CD4-positive, alpha-beta T cell treated with Interleukin-4 for 1 hour (primary cell): ENCODE results near the gene CLECL1.
"Not testable (repeated sequence)": the region's sequence is repeated elsewhere in the genome, so short reads cannot be mapped to it uniquely, and the experiment has no call there.

Experiments used
- DNase-seq, 2 donors: peaks; one replicate each; pipeline ENCODE4 v3.0.0-alpha.2; 2020 to 2022

CLECL1 gene

GRCh38 chr12:9719790-9720189 lies 13.1 kb downstream of the CLECL1 start:
- DNase-seq, result no peak

GRCh38 chr12:9718968-9719367 lies 13.9 kb downstream of the CLECL1 start:
- no peak for DNase-seq

DNA sequence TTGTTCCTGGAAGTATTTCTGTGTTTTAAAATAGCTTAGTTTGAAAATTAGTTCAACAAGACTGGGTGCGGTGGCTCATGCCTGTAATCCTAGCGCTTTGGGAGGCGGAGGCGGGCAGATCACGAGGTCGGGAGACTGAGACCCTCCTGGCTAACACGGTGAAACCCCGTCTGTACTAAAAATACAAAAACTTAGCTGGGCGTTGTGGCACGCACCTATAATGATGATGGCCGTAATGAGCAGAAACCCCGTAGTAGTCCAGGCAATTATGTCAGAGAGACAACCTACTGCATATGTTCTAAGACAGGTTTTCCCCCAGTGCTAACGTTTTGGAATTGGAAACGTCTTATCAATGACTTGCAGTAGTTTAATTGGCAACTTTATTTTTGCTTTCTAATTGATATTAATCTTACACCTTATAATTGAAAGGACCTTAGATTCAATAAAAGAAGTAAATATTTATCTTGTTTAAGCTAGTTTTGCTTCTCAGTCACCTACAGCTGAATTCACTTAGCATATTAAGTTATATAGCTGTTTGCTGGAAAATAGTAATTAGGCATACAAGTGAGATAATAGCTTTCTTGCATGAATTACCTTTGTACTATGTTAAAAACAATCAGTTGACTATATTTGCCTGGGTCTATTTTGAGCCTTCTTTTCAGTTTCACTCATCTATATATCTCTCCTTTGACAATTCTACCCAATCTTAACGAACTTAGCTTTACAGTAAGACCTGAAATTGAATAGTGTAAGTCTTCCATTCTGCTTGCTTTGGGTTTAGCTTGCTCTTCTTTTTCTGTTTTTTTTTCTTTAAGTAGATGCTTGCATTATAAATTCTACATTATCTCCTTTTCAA lies 15.6 kb downstream of the CLECL1 start:
- no peak for DNase-seq

DNA sequence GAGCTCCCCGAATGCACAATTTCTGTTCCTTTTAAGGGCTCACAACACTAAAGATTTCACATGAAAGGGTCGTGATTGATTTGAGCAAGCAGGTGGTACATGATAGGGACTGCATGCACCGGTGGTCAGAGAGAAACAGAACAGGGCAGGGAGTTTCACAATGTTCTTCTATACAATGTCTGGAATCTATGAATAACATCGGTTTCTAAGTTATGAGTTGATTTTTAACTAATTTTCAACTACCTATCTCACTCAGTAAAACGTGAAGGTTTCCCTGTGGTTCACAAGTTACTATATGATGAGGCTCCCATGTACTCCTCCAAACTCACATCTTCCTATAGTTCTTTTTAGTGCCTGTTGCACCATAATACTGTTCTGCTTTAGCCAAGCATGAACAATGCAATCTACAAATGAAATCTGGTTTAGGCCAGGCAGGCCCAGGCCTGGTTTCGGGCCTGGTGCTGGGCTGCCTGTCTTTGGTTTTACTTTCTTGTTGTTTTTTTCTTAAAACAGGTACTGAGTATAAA lies 19.8 kb downstream of the CLECL1 start:
- peak in 1 of 2 donors; percentile 34 for DNase-seq

- no peak for DNase-seq
These were observed 21.2 kb downstream of the CLECL1 start for GRCh38 chr12:9711664-9712063.

DNA sequence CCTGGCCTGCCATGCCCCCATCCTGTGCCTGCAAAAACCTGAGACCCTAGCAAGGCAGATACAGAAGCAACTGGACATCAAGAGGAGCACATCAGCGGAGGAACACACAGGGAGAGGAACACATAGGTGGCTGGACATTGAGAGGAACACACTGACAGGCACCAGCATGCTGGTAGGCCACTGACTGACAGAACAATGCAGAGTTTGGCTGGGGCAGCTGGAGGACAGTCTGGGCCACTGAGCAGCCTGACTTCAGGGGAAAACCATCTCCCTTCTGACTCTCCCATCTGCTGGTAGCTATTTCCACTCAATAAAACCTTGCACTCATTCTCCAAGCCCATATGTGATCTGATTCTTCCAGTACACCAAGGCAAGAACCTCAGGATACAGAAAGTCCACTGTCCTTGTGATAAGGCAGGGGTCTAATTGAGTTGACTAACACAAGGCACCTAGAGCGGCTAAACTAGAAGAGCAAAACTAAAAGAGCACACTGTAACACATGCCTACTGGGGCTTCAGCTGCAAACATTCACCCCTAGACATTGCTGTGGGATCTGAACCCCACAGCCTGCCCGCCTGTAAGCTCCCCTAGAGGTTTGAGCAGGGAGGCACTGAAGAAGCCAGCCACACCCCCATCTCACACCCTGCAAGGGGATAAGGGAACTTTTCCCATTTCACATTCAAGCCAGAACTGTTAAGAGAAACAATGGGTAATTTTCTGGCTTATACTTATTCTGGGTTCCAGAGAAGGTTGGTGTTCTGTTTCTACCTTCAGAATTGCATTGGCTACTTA lies 22.1 kb downstream of the CLECL1 start:
- DNase-seq, result no peak

DNA sequence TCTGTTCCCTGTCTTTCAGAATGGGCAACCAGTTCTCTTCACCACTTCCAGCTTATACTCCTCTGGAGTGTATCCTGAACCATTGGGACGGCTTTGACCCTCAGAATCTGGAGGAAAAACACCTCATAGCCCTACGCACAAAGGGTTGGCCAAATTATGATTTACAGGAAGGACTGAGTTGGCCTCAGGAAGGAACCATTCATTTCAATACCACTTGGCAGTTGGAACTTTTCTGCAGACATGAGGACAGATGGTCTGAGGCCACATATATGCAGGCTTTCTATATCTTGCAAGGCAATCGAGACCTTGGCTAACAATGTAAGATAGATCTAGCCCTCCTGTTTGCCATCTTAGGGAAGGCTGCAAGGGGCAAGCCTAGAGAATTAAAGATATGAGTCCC lies 24.0 kb downstream of the CLECL1 start:
- no peak for DNase-seq

- DNase-seq, result peak; percentile 80 to 84
These were observed 24.8 kb downstream of the CLECL1 start for GRCh38 chr12:9707864-9708808.

DNA sequence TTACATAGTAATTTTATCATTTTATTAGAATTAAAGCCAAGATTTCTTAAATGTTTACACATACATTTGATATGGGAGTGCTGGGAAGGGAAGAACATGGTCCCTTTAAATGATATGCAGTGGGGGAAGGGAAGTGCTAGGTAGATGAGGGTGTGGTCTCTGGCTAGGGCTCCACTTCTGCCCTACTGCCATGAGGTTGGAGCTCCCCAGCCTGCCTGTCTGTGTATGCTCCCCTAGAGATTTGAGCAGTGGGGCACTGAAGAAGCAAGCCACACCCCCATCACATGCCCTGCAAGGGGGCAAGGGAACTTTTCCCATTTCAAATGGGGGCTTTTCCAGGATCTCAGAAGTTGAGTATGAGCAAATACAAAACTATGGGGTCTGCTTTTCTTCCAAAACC lies 25.5 kb downstream of the CLECL1 start:
- peak in 1 of 2 donors; percentile 27 for DNase-seq

GRCh38 chr12:9706086-9706685 lies 26.7 kb downstream of the CLECL1 start:
- no peak for DNase-seq

- DNase-seq, result not testable (repeated sequence)
These were observed 28.3 kb downstream of the CLECL1 start for GRCh38 chr12:9704561-9704960.

DNA sequence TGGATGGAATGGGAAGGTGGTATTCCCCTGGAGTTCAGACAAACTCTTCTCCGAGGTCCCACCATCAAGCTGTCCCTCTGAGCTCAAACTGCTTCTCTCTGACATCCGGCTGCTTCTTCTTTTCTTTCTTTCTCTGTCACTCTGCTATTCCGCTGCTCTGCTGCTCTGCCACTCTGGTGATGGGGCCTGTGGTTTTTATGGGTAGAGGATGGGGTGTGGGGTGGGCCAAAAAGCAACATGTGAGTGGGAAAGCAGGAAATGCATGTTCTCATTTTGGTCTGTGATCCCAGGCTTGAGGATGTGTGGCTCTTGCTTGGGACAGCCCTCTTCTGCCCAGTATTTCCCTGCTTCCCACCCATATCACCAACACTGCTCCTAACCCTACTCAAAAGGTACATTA lies 30.6 kb downstream of the CLECL1 start:
- DNase-seq, result peak; percentile 60 to 73

DNA sequence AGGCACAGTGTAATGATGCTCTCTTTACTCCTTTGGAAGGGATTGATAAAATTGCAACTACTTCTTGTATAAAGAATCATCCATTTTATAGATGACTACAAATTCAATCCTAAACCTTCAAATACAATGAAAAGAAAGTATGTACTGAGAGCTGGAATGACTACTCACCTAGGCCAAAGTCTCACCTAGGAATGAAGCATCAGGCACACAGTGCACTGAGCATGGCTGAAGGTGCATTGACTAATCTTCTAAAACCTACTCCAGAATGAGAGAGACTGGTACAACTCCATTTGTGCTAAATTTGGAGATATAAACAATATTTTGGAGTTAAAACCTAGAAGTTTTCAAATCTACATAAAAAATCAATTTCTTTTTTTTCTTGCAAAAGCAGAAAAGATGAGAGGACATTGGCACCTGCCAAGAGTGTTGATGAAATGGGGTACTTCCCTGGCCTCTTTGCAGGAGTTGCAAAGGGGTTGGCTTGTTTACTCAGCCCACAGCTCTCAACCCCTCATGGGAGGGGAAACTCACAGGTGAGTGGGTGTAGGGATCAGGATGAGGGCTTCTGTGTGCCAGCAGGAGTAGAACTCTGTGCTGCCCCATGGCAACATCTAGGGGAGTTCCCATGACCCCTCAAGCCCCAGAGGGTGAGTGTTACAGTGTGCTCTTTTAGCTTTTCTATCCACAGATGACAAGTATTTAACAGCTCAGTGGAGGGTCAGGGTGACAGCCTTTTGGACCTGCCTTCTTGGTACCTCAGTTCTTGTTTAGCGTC lies 31.3 kb downstream of the CLECL1 start:
- no peak for DNase-seq

DNA sequence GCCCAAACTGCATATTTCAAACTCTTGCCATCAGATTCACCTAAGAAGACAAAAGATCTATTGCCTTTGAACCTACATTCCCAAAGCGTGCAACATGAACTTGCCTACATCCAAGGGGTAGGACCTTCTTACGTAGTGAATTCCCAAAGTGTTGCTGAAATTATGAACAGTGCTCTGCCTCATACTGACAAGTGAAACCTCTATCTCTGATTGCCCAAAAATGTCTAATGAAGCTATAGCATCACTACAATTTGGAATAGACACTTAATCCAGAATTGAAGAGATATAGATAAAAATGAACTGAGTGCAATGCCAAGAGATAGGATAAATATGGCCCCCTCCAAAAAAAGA lies 32.3 kb downstream of the CLECL1 start:
- no peak for DNase-seq

- DNase-seq, result no peak
These were observed 32.8 kb downstream of the CLECL1 start for GRCh38 chr12:9699898-9700605.

GRCh38 chr12:9699269-9699897 lies 33.5 kb downstream of the CLECL1 start:
- DNase-seq, result no peak

- no peak for DNase-seq
These were observed 34.2 kb downstream of the CLECL1 start for GRCh38 chr12:9698681-9699080.

DNA sequence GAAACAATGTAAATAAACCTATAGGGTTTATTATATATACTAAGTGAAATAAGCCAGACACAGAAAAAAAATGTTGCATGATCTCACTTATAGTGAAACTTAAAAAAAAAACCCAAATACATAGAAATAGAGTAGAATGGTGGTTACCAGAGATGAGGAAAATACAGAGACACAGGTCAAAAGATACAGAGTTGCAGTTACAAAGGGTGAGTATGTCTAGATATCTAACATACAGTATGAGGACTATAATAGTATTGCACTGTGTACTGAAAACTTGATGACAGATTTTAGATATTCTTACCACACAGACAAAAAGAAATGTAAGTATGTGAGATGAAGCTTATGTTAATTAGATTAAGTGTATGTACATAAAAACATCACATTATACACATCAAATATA lies 35.3 kb downstream of the CLECL1 start:
- no peak for DNase-seq

DNA sequence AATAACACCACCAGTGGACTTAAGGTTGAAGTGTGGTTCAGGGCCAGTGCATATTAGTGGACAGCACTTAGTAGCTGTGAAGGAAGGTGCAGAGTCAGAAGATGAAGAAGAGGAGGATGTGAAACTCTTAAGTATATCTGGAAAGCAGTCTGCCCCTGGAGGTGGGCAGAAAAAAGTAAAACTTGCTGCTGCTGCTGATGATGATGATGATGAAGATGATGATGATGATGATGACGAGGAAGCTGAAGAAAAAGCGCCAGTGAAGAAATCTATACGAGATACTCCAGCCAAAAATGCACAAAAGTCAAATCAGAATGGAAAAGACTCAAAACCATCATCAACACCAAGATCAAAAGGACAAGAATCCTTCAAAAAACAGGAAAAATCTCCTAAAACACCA lies 37.2 kb downstream of the CLECL1 start:
- not testable (repeated sequence) for DNase-seq

GRCh38 chr12:9695150-9695549 lies 37.7 kb downstream of the CLECL1 start:
- not testable (repeated sequence) for DNase-seq
